Upper lobe of left lung (tissue), 4 donors: ENCODE data around the gene MYBPHL.

ENCODE experiments used
- POLR2AphosphoS5 ChIP-seq, 2 donors: sonication (generic); formaldehyde crosslinking; IDR thresholded peaks; one replicate each; pipeline ENCODE4 v1.5.1; 2017; ENCODE audit warnings: antibody characterized with exemption in 2 of 2
- TF ChIP-seq, protein P1 (sequence below), 6 experiments: fragments of 450-650 bp in 4 of 6; fragments of 200-600 bp in 2 of 6; sonication (generic) in 2 of 6; IDR thresholded peaks; one replicate each; pipeline ENCODE4 v1.5.1; 2016 to 2019; ENCODE audit warnings: antibody characterized with exemption in 6 of 6

DNA sequence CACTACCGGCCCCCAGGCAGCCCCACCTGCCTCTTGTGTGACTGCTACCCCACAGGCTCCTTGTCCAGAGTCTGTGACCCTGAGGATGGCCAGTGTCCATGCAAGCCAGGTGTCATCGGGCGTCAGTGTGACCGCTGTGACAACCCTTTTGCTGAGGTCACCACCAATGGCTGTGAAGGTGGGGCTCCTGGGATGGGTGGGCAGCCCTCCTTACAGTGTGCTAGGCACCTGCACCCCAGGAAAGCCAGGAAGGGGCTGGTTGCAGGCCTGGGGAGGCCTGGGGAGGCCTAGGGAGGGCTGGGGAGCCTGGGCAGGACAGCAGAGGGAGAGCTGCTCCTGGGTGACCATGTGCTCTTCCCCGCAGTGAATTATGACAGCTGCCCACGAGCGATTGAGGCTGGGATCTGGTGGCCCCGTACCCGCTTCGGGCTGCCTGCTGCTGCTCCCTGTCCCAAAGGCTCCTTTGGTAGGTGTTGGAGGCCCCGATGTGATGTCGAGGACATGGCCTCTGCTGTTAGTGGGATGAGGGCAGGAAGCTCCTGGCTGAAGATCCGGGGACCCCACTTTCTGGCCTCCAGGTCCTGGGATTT is 41.0 kb downstream of the MYBPHL start:
- no peak for TF ChIP-seq POLR2AphosphoS5 (IDR thresholded peaks at IDR 0.05)
- TF ChIP-seq, protein P1, sequence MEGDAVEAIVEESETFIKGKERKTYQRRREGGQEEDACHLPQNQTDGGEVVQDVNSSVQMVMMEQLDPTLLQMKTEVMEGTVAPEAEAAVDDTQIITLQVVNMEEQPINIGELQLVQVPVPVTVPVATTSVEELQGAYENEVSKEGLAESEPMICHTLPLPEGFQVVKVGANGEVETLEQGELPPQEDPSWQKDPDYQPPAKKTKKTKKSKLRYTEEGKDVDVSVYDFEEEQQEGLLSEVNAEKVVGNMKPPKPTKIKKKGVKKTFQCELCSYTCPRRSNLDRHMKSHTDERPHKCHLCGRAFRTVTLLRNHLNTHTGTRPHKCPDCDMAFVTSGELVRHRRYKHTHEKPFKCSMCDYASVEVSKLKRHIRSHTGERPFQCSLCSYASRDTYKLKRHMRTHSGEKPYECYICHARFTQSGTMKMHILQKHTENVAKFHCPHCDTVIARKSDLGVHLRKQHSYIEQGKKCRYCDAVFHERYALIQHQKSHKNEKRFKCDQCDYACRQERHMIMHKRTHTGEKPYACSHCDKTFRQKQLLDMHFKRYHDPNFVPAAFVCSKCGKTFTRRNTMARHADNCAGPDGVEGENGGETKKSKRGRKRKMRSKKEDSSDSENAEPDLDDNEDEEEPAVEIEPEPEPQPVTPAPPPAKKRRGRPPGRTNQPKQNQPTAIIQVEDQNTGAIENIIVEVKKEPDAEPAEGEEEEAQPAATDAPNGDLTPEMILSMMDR (IDR thresholded peaks at IDR 0.05) = no peak
